Cerebellar cortex (tissue), 1 donor: ENCODE data around the gene SEC14L2.
"Not testable (repeated sequence)": the region's sequence is repeated elsewhere in the genome, so short reads cannot be mapped to it uniquely, and the experiment has no call there.

ENCODE experiments used
- DNase-seq: peaks from one replicate; pipeline ENCODE4 v3.0.0-alpha.2; 2015; ENCODE audit warnings: low spot score

Gene SEC14L2

GRCh38 chr22:30455075-30455840 is 58.4 kb downstream of the SEC14L2 start:
- DNase-seq = no peak

DNA sequence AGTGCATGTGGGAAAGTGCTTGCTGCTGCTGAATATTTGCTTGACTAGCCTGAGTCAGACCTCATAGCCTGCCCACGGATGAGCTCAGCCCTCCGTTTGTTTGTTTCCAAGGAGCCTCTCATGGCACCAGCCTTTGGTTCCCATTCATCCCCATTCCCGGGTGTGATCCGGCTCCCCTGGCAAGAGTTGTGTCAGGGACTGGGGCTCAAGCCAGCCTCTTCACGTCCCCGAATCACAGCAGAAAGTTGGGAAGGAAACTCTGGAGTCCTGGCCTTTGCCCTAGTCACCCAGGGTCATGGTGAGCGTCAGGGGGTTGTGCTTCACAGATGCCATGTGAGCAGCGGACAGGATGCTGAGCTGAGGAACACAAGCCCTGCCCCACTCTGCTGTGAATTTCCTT is 61.2 kb downstream of the SEC14L2 start:
- no peak for DNase-seq

DNA sequence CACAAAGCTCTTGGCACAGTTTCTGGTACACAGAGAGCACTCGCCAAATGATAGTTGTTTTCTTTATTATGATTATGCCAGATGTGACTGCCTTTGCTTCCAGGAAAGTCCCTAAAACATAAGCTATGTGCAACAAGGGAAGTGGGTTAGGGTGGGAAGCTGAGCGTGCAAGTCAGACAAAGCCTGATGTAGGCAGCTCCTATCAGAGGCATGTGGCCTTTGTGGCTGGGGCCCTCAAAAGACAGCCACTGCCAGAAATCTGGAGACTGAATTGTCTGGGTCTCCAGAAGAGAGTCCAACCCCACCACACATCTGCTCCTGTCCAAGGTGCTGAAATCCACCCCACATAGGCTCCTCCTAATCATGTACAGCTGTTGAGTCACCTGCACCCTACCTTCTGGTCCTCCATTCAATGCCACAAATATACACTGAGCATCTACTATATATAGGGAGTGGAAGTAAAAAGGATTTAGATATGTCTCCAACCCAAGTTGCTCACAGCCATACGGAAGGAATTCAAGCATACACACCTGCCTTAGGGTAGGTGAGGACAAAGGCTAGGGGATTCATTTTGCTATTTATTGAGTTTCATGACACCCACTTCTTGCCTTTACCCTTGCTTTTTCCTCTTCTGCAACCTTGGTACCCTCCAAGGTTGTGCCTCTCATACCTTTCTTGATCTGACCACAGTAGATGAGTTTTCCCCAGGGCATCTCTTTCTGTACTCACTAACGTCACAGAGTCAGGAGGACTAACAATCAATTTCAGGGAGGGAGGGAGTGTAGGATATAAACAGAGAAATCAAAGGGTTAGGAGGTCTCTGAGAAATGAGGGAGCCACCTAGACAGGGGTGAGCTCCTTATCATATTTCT is 62.6 kb downstream of the SEC14L2 start:
- DNase-seq = no peak

- DNase-seq = no peak
Measured at GRCh38 chr22:30460147-30460546, 63.3 kb downstream of the SEC14L2 start.

- not testable (repeated sequence) for DNase-seq
Measured at GRCh38 chr22:30460555-30460954, 63.7 kb downstream of the SEC14L2 start.

GRCh38 chr22:30469165-30469564 is 72.3 kb downstream of the SEC14L2 start:
- no peak for DNase-seq

GRCh38 chr22:30470655-30471054 is 73.8 kb downstream of the SEC14L2 start:
- no peak for DNase-seq

GRCh38 chr22:30471616-30472318 is 74.9 kb downstream of the SEC14L2 start, which contains the start of gene SEC14L3:
Gene SEC14L3 (minus strand): TSS chr22:30472017. CDS start chr22:30471958, 59 bp downstream.
- no peak for DNase-seq

DNA sequence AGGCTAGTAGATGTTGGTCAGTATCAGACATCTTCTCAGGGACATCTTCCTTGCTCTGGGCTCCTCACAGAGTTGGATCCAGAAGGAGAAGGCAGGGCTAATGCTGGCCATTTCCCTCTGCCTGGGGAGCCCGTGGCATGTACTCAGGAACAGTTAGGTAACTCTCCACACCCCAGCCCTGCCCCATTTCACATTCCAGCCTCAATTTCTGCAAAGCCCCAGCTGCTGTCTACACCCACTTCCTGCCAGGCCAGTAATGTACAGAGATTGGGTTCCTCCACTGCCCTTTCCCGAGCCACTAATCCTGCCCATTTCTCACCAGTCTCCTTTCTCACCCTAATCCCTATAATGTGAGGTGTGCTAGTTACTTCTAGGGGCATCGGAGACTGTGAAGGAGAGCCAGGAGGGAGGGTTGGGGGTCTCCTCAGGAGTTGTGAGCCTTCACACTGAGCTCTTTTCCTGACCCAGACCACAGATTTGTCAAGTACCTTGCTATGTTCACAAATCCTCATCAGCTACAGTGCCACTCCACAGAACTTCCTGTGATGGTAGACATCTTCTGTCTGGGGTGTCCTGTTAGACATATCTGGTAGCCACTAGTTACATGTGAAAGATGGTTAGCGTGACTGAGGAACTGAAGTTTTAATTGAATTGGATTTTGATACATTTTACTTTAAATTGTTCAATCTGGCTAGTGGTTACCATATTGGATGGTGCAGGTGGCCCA is 76.3 kb downstream of the SEC14L2 start:
- DNase-seq = no peak

DNA sequence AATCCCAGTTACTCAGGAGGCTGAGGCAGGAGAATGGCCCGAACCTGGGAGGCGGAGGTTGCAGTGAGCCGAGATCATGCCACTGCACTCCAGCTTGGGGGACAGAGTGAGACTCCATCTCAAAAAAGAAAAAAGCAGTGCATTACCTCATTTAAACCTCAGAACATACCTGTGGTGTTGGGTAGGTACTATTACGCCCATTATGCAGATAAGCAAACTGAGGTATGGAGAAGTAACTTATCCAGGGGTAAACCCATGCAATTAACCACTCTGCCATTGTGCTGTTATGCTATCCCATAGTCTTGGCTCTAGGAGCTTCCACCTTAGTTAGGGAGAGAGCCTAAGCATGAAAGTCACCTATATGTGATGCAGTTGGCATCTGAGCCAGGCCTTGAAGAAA is 77.3 kb downstream of the SEC14L2 start:
- DNase-seq = no peak
